B cell (primary cell): ENCODE data around the gene MOSPD3. TPM values are rescaled to one million over a fixed set of nuclear protein-coding genes. Genes with fewer than 3 reads are reported as not detected.

ENCODE experiments used
- ATAC-seq: fragments of 200-7000 bp; cut with Tn5 transposase; one replicate; pipeline ENCODE4 v1.10.0; 2021; ENCODE audit warnings: low read depth, mild to moderate bottlenecking, moderate number of reproducible peaks, moderate library complexity
- CTCF ChIA-PET: fragments of 350-600 bp; sonication (Branson Sonifier 250); formaldehyde crosslinking; loops from one replicate; lab custom pipeline; 2021; ENCODE audit warnings: antibody characterized with exemption, inconsistent platforms; lab: Charles Lee
- POLR2A ChIA-PET: fragments of 350-600 bp; sonication (Branson Sonifier 250); formaldehyde crosslinking; loops from one replicate; lab custom pipeline; 2021; ENCODE audit warnings: antibody characterized with exemption; lab: Charles Lee
- DNase-seq: peaks from one replicate; pipeline ENCODE4 v3.0.0; 2013
- H2AFZ ChIP-seq: 2 replicates; pipeline ENCODE4 v1.6.1; 2012; ENCODE audit warnings: mild to moderate bottlenecking, low read depth, low read length; ENCODE audit not compliant: insufficient read depth, poor library complexity, severe bottlenecking
- H3K27ac ChIP-seq, 2 donors: 1 replicate in 1 of 2; 2 replicates in 1 of 2; pipeline ENCODE4 v1.5.1; 2012 to 2013; ENCODE audit warnings: low read length in 2 of 2, mild to moderate bottlenecking in 2 of 2, moderate library complexity in 1 of 2
- H3K27me3 ChIP-seq, 4 experiments: fragments of 200-600 bp in 1 of 4; sonication (generic) in 1 of 4; replicated peaks in 1 of 4; 1 replicate in 2 of 4; 2 replicates in 2 of 4; pipeline versions ENCODE4 v1.6.1 to v1.7.0; 2013 to 2016; ENCODE audit warnings: low read length in 3 of 4, mild to moderate bottlenecking in 2 of 4, mixed read lengths in 1 of 4, moderate library complexity in 1 of 4; ENCODE audit not compliant: insufficient read depth in 4 of 4, control insufficient read depth in 3 of 4; ENCODE audit errors: control extremely low read depth in 1 of 4
- H3K36me3 ChIP-seq, 2 experiments: replicated peaks in 1 of 2; 1 replicate in 1 of 2; 2 replicates in 1 of 2; pipeline versions ENCODE4 v1.6.1 to v1.7.1; 2013; ENCODE audit warnings: low read length in 1 of 2; ENCODE audit not compliant: insufficient read depth in 2 of 2, control insufficient read depth in 1 of 2; ENCODE audit errors: control extremely low read depth in 1 of 2, extremely low read depth in 1 of 2
- H3K4me1 ChIP-seq, 2 donors: fragments of 200-600 bp in 1 of 2; sonication (generic) in 1 of 2; 1 replicate in 1 of 2; 2 replicates in 1 of 2; pipeline versions ENCODE4 v1.5.1 to v1.6.1; 2013 to 2017; ENCODE audit warnings: low read length in 2 of 2; ENCODE audit not compliant: control insufficient read depth in 2 of 2, insufficient read depth in 2 of 2
- H3K4me2 ChIP-seq: replicated peaks from 2 replicates; pipeline ENCODE3; 2012; ENCODE audit warnings: mild to moderate bottlenecking, low read depth, low read length; ENCODE audit not compliant: poor library complexity, severe bottlenecking
- H3K4me3 ChIP-seq, 5 experiments: fragments of 200-600 bp in 1 of 5; sonication (generic) in 1 of 5; 1 replicate in 3 of 5; 2 replicates in 2 of 5; pipeline versions ENCODE4 v1.5.1 to v1.7.0; 2011 to 2016; ENCODE audit warnings: low read length in 4 of 5, mild to moderate bottlenecking in 4 of 5, low read depth in 2 of 5, control low read depth in 1 of 5, moderate library complexity in 1 of 5; ENCODE audit not compliant: insufficient read depth in 1 of 5; ENCODE audit errors: control extremely low read depth in 1 of 5, extremely low read depth in 1 of 5
- H3K79me2 ChIP-seq: fragments of 200-600 bp; sonication (generic); one replicate; pipeline ENCODE4 v1.6.0; 2016; ENCODE audit warnings: low read length; ENCODE audit not compliant: control insufficient read depth, insufficient read depth
- H3K9ac ChIP-seq: fragments of 200-600 bp; sonication (generic); 2 replicates; pipeline ENCODE4 v1.6.1; 2017; ENCODE audit warnings: mild to moderate bottlenecking, low read length, moderate library complexity
- H3K9me3 ChIP-seq, 3 donors: one replicate each; pipeline versions ENCODE4 v1.6.1 to v1.7.1; 2013; ENCODE audit warnings: low read length in 2 of 3; ENCODE audit not compliant: control insufficient read depth in 2 of 3, insufficient read depth in 1 of 3; ENCODE audit errors: control extremely low read depth in 1 of 3
- H4K20me1 ChIP-seq: 2 replicates; pipeline ENCODE4 v1.6.0; 2012; ENCODE audit warnings: mild to moderate bottlenecking, low read length; ENCODE audit not compliant: insufficient read depth, control insufficient read depth, poor library complexity, severe bottlenecking
- H3K27ac Mint-ChIP-seq: one replicate; pipeline ENCODE4 v1.8.0; 2021; ENCODE audit warnings: mixed read lengths
- H3K27me3 Mint-ChIP-seq: one replicate; pipeline ENCODE4 v1.8.0; 2021; ENCODE audit warnings: mixed read lengths
- H3K4me1 Mint-ChIP-seq: one replicate; pipeline ENCODE4 v1.8.0; 2021; ENCODE audit warnings: mixed read lengths
- H3K4me3 Mint-ChIP-seq: one replicate; pipeline ENCODE4 v1.8.0; 2021; ENCODE audit warnings: mixed read lengths
- H3K9me3 Mint-ChIP-seq: one replicate; pipeline ENCODE4 v1.8.0; 2022; ENCODE audit warnings: mixed read lengths; ENCODE audit not compliant: insufficient read depth
- EZH2 ChIP-seq: IDR thresholded peaks from 2 replicates; pipeline ENCODE4 v1.6.1; 2012; ENCODE audit warnings: borderline replicate concordance, low read depth, mild to moderate bottlenecking, moderate library complexity, low read length; ENCODE audit not compliant: insufficient read depth, poor library complexity, severe bottlenecking
- WGBS: methylation state at CpG from one replicate; pipeline ENCODE4 v1.1.5; 2013; ENCODE audit warnings: missing lambda C conversion rate; ENCODE audit not compliant: insufficient coverage; 5-methylcytosine and 5-hydroxymethylcytosine counted together
- intact Hi-C: fragments of 100-400 bp; cut with micrococcal nuclease; formaldehyde crosslinking; loops from one replicate; pipeline ENCODE4 v1.10.0; 2022
- polyA plus RNA-seq: library from polyadenylated mRNA; depleted of rRNA; stranded (reverse); fragments of >200 nt; gene quantifications from 2 replicates; pipeline ENCODE4 v1.2.3, GENCODE V29; 2012
- total RNA-seq, 2 donors: library from RNA; stranded (reverse); fragments of 120-200 nt in 1 of 2; gene quantifications; 1 replicate in 1 of 2; 2 replicates in 1 of 2; pipeline versions ENCODE4 v1.2.3 to v1.2.4, GENCODE V29; 2013 to 2022
- TF ChIP-seq, protein P1 (sequence below): fragments of 200-600 bp; IDR thresholded peaks from one replicate; pipeline ENCODE4 v1.8.0; 2022; ENCODE audit warnings: antibody characterized with exemption, mild to moderate bottlenecking

Gene MOSPD3
- total and polyA plus RNA-seq, 2 donors (not counting 1 experiment from before 2014, with no cell fraction given), result 18.8 to 19.2 TPM

DNA sequence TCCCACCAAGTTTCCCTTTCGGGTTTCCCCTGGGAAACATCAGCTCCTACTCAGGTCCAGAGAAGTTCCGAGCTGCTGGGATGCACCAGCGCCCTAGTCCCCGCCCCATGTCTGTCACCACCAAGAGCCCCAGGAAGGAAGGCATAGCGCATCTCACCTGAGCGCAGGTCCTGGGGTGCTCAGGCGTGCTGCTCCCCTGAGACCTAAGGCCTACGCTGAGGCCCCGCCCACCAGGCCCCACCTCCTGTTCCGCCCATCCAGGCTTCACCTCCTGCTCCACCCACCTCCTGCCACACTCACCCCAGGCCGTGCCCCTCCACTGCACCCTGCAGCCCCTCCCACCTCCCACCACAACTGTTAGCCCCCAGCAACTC lies 30.2 kb downstream of the MOSPD3 start:
- H3K79me2 ChIP-seq, result no peaks in the 10 kb centered on the region
- peaks cover 0 to 19% (median 2%) of the 10 kb centered on the region in 4 experiments for H3K27me3 ChIP-seq
- peak; percentile 82 for DNase-seq
- TF ChIP-seq, protein P1, sequence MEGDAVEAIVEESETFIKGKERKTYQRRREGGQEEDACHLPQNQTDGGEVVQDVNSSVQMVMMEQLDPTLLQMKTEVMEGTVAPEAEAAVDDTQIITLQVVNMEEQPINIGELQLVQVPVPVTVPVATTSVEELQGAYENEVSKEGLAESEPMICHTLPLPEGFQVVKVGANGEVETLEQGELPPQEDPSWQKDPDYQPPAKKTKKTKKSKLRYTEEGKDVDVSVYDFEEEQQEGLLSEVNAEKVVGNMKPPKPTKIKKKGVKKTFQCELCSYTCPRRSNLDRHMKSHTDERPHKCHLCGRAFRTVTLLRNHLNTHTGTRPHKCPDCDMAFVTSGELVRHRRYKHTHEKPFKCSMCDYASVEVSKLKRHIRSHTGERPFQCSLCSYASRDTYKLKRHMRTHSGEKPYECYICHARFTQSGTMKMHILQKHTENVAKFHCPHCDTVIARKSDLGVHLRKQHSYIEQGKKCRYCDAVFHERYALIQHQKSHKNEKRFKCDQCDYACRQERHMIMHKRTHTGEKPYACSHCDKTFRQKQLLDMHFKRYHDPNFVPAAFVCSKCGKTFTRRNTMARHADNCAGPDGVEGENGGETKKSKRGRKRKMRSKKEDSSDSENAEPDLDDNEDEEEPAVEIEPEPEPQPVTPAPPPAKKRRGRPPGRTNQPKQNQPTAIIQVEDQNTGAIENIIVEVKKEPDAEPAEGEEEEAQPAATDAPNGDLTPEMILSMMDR, result no peak
- no peak for TF ChIP-seq EZH2
- H3K36me3 ChIP-seq, result no peaks in the 10 kb centered on the region
- no peak overlapping the region for H3K27ac Mint-ChIP-seq
- H3K27me3 Mint-ChIP-seq, result peaks cover 11% of the 10 kb centered on the region
- ChIA-PET CTCF (interaction anchor here (1.0 to 1.3 kb wide), 2 partner anchors 10 to 30 kb away, joined by 3 to 5 read pairs; partner anchors contain the start of gene MOSPD3), POLR2A (no interaction called here)
- peaks cover 4 to 10% of the 10 kb centered on the region in 2 donors for H3K4me1 ChIP-seq
- H3K9ac ChIP-seq, result no peak overlapping the region
- no peak overlapping the region for H3K27ac ChIP-seq
- peak overlapping the region in 1 of 5 experiments; percentile 29 for H3K4me3 ChIP-seq
- intact Hi-C loops, result no loop called here
- no peak overlapping the region for H2AFZ ChIP-seq
- peaks cover 8% of the 10 kb centered on the region for H3K4me1 Mint-ChIP-seq
- peak overlapping the region; percentile 57 for H3K4me2 ChIP-seq
- H4K20me1 ChIP-seq, result no peaks in the 10 kb centered on the region
- ATAC-seq, result peak; percentile 94
- H3K4me3 Mint-ChIP-seq, result no peak overlapping the region
- H3K9me3 ChIP-seq, result peaks cover 0 to 9% (median 0%) of the 10 kb centered on the region in 3 donors
- WGBS, result 63% methylated on average over 11 of the region's 11 CpGs
- no peaks in the 10 kb centered on the region for H3K9me3 Mint-ChIP-seq

DNA sequence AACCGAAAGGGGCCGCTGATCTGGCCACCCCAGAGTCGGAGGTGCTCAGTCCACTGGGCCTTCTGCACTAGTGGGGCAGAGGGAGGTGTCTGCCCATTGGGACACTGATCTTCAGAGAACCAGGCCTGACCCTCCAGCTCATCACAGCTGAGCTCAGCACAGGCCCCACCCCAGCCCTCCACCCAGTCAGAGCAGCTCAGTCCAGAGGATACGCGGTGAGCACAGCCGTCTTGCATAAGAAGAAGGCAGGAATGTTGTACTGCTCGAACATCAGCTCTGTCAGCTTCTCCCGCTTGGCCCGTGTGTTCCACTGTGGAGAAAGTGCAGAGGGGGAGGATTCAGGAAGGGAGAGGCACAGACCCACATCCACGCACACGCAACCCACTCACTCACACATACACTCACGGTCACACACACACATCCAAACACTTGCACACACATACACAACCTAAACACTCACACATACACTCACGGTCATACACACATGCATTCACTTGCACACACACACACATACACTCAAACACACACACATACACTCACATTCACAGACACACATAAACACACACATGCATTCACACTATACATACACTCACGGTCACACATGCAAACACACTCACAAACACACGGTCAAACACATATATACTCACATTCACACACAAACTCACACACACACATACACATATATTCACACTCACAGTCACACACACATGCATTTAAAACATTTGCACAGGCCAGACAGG lies 37.7 kb downstream of the MOSPD3 start:
- no peaks in the 10 kb centered on the region for H4K20me1 ChIP-seq
- H3K79me2 ChIP-seq, result no peaks in the 10 kb centered on the region
- ATAC-seq (no peak), DNase-seq (no peak)
- peaks cover 0 to 36% (median 8%) of the 10 kb centered on the region in 4 experiments for H3K27me3 ChIP-seq
- no peak overlapping the region for H2AFZ ChIP-seq
- peaks cover 0 to 2% (median 0%) of the 10 kb centered on the region in 3 donors for H3K9me3 ChIP-seq
- intact Hi-C loops, result no loop called here
- ChIA-PET CTCF (no interaction called here), POLR2A (interaction anchor here (0.5 to 0.6 kb wide), 2 partner anchors 460 to 1255 kb away, joined by 3 read pairs; no protein-coding TSS in a partner anchor)
- TF ChIP-seq, protein P1, result no peak
- TF ChIP-seq EZH2, result no peak
- H3K9ac ChIP-seq, result no peak overlapping the region
- Mint-ChIP-seq H3K27ac (no peak overlapping the region), H3K4me1 (no peaks in the 10 kb centered on the region), H3K27me3 (peaks cover 39% of the 10 kb centered on the region), H3K9me3 (no peaks in the 10 kb centered on the region), H3K4me3 (no peak overlapping the region)
- H3K4me2 ChIP-seq, result no peak overlapping the region
- no peak overlapping the region for H3K27ac ChIP-seq
- no peaks in the 10 kb centered on the region for H3K36me3 ChIP-seq
- no peak overlapping the region for H3K4me3 ChIP-seq
- 97% methylated on average over 9 of the region's 15 CpGs for WGBS
- H3K4me1 ChIP-seq, result no peaks in the 10 kb centered on the region
